Activated CD4-positive, alpha-beta T cell treated with anti-CD3 and anti-CD28 coated beads, Interleukin-2, amount 50 U/mL, for 48 hours (primary cell): ENCODE measurements around the gene ARF3.
A peak's percentile ranks its signal among the peaks of the same experiment; 100 is the strongest.
"Not testable (repeated sequence)": the region's sequence is repeated elsewhere in the genome, so short reads cannot be mapped to it uniquely, and the experiment has no call there.

Experiments used
- DNase-seq, 2 experiments: peaks; one replicate each; pipeline ENCODE4 v3.0.0-alpha.2; 2020

The ARF3 gene

DNA sequence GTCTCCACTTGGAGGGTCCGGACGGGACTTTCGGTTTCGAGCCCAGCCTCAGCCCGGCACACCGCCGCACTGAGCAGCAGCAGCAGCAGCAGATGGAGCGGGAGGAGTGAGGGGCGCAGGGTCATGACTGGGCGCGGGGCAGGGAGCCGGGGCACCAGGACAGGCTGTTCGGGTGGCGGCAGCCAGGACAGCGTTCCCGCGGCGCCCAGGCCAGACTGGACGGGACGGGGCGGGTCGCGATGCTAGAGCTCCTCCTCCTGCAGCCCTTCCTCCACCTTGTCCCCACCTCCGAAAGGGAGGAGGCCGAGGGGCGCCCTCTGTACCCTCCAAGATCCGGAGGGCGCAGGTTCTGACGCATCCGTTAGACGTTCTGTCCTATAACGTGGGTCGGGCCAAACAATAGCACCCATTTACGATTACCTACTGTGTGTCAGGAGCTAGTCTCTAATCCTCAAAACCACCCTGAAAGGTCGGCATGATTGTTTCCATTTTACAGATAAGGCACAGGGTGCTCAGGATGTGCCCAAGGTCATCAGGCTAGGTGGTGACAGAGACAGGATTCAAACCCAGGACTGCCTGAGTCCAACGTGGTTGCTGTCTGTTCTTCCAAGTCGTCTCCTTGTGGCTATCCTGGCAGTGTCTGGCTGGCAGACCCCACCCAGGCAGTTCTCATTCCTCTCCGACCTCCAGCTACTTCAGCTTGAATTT is 31.8 kb downstream of the ARF3 start, which contains the start of gene FKBP11:
FKBP11 (minus strand) TSS at position 189 of the 708 bp plus-strand sequence; CDS start at position 125, 64 bp downstream.
- peak; percentile 78 for DNase-seq

DNA sequence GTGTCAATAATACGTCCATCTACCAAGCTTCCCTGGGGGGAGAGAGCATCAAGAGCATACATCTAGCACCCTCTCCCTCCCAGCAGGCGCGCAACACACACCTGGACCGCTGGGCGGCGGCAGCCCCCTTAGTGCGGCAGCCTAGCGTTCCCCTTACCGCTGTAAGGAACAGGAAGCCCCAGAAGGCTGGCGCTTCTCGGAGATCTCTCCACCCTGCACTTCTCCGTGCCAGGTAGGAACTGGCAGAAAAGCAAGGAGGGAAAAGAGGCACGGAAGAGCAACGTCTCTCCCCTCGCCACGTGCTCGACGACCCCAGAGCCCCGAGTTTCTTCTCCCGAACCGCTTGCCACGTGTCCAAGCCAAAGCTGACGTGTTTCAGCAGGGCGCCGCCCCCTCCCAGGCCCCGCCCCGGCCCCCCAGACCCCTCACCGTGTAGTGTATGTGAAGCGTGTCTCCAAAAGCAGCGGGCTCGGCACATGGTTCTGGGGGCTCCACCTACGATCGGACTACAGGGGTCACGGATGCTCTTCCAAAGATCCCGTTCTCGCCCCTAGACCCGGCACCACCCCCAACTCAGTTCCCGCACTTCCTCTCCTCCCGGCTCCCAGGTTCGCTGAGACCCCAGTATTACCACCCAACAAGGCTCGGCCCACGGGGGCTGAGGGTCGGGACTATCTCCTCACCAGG is 32.5 kb downstream of the ARF3 start:
- peak; percentile 69 to 74 for DNase-seq

DNA sequence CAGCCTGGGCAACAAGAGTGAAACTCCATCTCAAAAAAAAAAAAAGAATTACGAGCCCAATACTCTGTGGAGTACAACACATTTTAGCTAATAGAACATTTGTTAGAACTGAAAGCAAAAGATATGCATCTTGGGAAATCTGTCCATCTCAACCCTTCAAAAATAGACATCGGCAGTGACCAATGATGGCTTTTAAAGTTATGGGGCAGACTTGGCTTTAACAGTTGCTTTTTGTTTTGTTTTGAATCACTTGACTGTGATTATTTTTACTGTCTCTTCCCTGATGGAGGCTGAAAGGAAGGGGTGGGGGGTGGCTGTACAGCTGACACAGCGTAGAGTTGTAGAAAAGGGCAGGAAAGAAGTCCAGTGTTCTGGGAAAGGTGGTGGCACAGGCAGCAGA is 34.2 kb downstream of the ARF3 start:
- no peak for DNase-seq

DNA sequence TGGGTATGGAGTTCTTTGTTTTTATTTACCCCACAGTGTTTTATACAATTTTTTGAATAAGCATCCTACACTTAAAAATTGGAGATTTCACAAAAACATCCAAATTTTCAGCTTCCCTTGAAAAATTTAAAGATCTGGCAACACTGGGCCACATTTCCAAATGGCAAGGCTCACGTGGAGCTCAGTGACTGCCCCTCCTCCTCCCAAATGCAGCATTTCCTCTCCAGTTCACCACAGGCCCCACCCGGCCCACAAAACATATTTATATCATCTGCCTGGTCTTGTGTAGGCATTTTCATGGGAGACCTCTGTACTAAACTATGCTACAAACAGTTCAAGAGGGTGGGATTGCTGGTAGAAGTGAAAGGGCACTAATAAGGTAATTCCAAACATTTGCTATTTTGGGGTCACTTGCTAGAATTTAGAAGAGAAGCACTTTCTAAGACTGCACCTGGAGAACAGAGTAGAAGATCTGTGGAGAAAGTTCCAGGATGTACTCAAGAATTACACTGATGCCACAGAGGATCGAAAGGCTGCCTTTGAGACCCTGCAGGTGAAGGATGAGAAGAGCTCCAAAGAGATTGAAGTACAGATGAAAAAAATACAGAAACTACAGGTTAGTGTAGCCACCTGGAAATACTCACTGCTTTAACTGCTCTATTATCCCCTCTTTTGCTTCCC is 39.3 kb downstream of the ARF3 start:
- peak; percentile 25 to 36 for DNase-seq

DNA sequence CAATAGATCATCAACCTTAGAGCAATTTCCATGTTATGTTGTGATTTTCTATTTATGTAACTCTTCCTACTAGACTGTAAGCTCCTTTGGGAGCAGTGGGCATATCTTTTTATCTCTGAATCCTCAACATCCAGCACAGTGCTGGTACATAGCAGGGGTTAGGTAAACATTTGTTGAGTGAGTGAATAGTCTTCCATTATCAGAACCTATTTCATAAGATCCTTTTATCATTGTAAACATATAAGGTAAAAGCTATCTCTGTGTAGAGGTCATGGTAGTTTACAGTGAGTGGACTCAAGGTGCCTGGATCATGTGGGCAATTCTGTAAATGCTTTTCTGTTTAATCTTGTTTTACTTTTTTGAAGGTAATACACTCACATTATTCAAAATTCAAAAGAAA is 47.1 kb downstream of the ARF3 start:
- DNase-seq: no peak

DNA sequence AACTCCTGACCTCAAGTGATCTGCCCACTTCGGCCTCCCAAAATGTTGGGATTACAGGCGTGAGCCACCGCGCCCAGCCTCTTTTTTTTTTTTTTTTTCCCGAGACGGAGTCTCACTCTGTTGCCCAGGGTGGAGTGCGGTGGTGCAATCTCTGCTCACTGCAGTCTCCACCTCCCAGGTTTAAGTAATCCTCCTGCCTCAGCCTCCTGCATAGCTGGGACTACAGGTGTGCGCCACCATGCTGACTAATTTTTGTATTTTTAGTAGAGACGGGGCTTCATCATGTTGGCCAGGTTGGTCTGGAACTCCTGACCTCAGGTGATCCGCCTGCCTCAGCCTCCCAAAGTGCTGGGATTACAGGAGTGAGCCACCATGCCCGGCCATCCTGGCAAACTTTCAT is 47.6 kb downstream of the ARF3 start:
- not testable (repeated sequence) for DNase-seq

DNA sequence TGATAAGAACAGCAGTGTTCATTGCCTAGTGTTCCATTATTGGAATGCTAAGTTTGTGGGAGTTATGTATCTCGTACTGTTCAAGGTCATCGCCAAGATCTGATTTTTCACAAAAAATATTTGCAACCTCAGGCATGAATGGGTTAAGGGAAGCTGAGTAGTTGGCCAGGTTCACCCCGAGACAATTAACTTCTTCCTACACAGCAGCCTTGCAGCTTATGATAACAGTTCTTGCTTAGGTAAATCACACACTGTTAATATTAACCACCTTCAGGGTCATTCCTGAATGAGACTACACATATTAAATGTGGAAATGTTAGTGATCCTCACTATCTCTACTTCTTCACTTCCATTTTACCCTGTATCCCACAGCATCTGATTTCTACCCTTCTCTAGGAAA is 50.0 kb downstream of the ARF3 start:
- DNase-seq: no peak

DNA sequence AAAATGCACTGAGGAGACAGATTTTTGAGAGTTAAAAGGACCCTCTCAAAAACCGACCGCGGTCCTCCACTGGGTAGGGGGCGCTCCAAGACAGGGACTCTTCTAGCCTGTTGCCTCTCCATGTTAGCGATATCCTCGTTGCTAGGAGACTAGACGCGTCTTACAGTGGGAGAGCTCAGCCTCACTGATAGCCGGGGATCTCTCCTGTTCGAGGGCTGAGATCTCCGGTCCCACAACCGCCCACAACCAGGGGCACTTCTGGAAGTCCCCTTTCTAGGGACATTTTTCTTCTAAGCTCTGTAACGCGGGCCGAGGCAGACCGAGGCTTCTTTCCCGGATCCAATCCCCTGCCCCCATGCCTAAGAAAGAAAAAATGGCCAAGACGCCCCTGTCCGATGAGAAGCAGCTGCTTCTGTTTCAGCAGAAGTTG is 53.3 kb downstream of the ARF3 start:
- DNase-seq: peak; percentile 85 to 90

DNA sequence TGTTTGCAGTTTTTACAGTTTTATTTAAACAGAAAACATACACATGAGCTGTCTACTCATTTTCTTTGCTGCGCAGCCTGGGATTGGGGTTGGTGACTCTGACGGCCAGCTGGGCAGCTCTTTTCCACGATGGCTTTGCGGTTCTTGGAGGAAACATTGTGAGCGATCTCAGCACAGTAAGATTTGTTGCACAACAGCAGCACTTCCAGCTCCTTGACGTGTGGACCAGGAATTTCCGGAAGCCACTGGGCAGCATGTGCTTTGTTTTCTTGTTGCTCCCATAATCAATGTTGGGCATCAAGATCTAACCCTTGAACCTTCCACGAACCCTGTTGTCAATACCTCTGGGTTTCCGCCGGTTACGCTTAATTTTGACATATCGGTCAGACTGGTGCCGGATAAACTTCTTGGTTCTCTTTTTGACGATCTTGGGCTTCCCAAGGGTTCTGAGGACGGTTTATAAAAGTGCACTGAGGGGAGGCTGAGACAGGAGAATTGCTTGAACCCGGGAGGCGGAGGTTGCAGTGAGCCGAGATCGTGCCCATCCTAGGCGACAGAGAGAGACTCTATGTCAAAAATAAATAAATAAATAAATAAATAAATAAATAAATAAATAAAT is 53.8 kb downstream of the ARF3 start:
- DNase-seq: no peak

DNA sequence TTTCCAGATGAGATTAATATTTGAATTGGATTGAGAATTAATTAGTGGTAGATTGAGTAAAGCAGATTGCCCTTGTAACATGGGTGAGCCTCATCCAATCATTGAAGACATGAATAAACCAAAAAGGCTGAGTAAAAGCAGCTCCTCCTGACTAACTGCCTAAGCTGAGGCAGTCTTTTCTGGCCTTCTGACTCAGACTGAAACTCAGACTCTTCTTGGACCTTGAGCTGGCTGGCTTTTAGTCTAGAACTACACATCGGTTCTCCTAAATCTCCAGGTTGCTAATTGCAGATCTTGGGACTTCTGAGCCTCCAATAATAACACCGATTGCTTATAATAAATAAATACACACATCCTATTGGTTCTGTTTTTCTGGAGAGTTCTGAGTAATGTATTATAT is 56.0 kb downstream of the ARF3 start:
- DNase-seq: no peak

DNA sequence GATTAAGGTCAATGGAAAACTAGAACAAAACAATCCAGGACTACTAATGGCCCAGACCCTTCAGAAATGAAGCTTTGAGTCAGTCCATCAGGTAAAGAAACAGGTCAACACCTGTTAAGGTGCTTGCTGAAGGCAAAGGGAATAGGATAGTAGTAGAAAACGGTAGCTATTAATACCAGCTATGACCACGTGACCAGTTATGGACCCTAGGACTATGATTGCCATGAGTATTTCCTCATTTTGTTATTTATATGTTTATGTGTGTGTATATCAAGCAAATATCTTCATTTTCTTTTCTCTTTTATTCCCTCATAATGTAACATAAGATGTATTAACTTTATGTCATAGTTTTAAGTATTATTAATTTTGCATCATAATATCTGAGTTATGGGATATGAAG is 57.6 kb downstream of the ARF3 start:
- DNase-seq: no peak

DNA sequence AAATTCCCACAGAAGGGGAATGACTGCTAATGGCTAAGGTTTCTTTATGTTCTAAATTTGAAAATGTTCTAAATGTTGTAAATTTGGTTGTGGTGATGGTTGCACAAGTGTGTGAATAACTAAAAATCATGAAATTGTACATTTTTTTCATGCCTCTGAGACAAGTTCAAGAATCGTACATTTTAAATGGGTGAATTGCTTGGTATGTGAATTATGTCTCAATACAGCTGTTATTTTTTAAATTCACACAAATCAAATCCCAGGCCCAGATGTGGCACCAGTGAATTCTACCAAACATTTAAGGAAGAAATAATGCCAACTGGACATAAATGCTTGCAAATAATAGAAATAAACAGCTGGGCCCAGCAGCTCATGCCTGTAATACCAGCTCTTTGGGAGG is 63.0 kb downstream of the ARF3 start:
- DNase-seq: no peak

DNA sequence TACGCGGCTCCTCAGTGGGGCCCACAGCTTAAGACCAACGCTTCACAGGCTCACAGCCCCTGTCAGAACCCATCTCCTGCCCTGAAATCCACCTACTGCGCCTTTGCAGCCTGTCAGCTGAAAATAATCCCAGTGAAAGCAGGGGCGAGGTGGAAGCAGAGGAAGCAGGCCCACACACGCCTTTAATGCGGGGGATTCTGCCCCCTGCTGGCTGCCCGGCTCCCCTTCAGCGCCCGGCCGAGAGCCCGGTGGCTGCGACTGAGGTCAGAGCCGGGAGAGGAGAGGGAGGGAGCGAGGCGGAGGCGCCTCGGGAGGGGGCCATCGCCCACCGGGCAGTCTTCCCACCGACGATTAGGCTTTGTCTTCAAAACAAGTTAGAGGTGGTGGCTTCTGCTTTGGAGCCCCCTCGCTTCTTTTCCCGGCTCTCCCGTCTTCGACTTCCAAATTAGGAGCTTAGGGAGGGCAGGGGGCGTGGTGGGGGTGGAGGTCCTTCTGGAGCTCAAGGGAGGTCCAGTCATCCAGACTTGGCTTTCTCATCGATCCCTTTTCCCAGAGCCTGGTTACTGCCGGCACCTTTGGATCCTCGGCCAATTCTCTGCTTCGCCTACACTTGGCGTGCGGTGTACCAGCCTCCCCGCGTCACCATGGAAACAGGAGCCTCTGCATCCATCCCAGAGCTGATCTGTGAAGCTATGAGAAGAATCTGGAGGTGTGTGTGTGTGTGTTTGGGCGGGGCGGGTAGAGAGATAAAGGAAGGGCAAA is 66.4 kb downstream of the ARF3 start:
- peak; percentile 80 to 85 for DNase-seq

DNA sequence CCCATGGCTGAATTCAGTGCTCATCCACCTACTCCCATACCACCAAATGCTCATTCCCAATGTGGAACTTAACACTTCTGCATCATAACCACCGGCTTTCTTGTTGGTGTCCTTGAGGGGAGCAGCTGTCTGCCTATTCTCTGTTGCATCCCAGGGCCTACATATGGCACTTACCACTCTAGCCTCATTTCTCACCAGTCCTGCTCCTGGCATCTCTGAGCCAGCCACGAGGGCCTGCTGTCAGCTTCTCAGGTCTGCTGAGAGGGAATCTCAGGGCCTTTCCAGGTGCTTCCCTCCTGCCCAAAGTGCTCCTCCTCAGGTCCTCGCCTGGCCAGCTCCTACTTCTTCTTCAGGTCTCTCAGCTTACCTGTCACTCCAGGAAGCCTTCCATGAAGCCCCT is 67.6 kb downstream of the ARF3 start:
- no peak for DNase-seq
